OCI-LY3 (cell line): ENCODE data around the gene GCLM.

Source experiments
- EZH2phosphoT487 ChIP-seq: fragments of 200-600 bp; shearing (Covaris generic); IDR thresholded peaks from 2 replicates; pipeline ENCODE4 v1.6.1; 2018; ENCODE audit warnings: antibody characterized with exemption, mixed run types, low read depth
- TF ChIP-seq, protein P1 (sequence below): fragments of 200-600, 300-600 bp; sonication (generic); IDR thresholded peaks from 2 replicates; pipeline ENCODE4 v1.5.1; 2014; ENCODE audit warnings: antibody characterized with exemption, low read length, low read depth

DNA sequence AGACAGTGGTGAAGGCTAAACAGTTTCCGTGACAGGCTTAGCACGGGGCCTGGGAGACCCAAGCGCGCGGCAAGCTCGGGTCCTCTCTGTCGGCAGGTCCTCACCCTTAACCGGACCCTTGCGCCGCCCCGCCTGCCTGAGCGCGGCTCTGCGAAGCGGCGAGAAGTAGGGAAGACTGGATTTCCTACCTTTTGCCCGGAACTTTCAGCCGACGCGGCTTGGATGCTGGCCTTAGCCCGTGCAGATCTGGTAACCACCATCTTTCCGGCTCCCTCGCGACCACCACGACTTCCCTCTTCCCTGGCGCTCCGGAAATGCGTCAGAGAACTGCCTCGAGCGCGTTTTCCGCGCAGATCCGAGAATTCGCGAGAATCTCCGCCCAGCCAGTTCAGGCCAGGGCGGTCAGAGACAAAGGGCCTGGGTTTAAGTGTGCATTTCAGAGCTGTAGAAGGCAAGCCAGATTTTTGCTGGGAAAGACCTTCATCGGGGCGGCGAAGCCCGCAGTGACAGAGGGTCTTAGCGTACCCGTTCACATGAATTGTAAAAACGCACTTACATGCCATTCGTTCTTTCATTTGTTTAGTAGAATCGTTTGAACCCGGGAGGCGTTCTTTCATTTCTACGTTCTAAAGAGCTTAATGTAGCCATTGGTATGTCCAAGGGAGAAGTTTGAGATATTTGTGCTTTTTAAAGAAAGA, 30.2 kb downstream of the GCLM start, which contains the start of gene DNTTIP2:
- TF ChIP-seq, protein P1, sequence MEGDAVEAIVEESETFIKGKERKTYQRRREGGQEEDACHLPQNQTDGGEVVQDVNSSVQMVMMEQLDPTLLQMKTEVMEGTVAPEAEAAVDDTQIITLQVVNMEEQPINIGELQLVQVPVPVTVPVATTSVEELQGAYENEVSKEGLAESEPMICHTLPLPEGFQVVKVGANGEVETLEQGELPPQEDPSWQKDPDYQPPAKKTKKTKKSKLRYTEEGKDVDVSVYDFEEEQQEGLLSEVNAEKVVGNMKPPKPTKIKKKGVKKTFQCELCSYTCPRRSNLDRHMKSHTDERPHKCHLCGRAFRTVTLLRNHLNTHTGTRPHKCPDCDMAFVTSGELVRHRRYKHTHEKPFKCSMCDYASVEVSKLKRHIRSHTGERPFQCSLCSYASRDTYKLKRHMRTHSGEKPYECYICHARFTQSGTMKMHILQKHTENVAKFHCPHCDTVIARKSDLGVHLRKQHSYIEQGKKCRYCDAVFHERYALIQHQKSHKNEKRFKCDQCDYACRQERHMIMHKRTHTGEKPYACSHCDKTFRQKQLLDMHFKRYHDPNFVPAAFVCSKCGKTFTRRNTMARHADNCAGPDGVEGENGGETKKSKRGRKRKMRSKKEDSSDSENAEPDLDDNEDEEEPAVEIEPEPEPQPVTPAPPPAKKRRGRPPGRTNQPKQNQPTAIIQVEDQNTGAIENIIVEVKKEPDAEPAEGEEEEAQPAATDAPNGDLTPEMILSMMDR, result no peak
- no peak for TF ChIP-seq EZH2phosphoT487
